Measurements from ENCODE around the gene PLXNC1. TPM values are rescaled to one million over a fixed set of nuclear protein-coding genes. Genes with fewer than 3 reads are reported as not detected.

PLXNC1 gene
- total RNA-seq, 4 donors from 2014 or later, result 4.8 to 6.8 (median 6.2) TPM

- H3K36me3 ChIP-seq, result no peaks in the 10 kb centered on the region
- no peak for ATAC-seq
- 60 to 62% methylated on average over 8 to 9 of the region's 13 CpGs for WGBS, 2 donors (ENCODE audit: low coverage in 1 of 2)
- TF ChIP-seq CTCF (IDR thresholded peaks at IDR 0.05) (no peak), EP300 (IDR thresholded peaks at IDR 0.05) (no peak)
- no peaks in the 10 kb centered on the region for H3K9me3 ChIP-seq
- H3K27ac ChIP-seq, result peak overlapping the region in 2 of 4 donors; percentile 54 to 69
- H3K4me3 ChIP-seq, result peak overlapping the region in 1 of 2 donors; percentile 63
- peaks cover 58% of the 10 kb centered on the region for H3K27me3 ChIP-seq
- peaks cover 0 to 40% (median 10%) of the 10 kb centered on the region in 3 donors for H3K4me1 ChIP-seq
Measured at GRCh38 chr12:94147387-94147990, 888 bp upstream of the PLXNC1 start.

DNA sequence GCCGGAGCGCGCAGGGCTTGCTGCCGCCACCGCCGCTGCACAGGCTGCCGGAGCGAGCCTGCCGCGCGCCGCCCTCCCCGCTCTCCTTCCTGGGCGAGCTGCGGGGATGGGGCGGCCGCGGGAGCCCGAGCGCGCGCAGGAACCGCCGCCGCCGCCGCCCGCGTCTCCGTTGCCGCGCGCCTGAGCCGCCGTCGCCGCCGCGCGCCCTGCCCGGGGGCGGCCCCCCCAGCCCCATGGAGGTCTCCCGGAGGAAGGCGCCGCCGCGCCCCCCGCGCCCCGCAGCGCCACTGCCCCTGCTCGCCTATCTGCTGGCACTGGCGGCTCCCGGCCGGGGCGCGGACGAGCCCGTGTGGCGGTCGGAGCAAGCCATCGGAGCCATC is 352 bp downstream of the PLXNC1 start:
- Histone ChIP-seq H3K4me3 (peak overlapping the region; percentile 41 to 63), H3K4me1 (peaks cover 0 to 40% (median 10%) of the 10 kb centered on the region in 3 donors), H3K36me3 (no peaks in the 10 kb centered on the region), H3K27ac (peak overlapping the region in 3 of 4 donors; percentile 32 to 69 (median 57)), H3K27me3 (peaks cover 65% of the 10 kb centered on the region), H3K9me3 (no peaks in the 10 kb centered on the region)
- no peak for ATAC-seq
- no CpG with 5 or more reads among the region's 62 CpGs for WGBS, 2 donors (ENCODE audit: low coverage in 1 of 2)
- TF ChIP-seq POLR2A (IDR thresholded peaks at IDR 0.05) (no peak), EP300 (IDR thresholded peaks at IDR 0.05) (no peak), POLR2AphosphoS5 (IDR thresholded peaks at IDR 0.05) (no peak), CTCF (IDR thresholded peaks at IDR 0.05) (no peak)

DNA sequence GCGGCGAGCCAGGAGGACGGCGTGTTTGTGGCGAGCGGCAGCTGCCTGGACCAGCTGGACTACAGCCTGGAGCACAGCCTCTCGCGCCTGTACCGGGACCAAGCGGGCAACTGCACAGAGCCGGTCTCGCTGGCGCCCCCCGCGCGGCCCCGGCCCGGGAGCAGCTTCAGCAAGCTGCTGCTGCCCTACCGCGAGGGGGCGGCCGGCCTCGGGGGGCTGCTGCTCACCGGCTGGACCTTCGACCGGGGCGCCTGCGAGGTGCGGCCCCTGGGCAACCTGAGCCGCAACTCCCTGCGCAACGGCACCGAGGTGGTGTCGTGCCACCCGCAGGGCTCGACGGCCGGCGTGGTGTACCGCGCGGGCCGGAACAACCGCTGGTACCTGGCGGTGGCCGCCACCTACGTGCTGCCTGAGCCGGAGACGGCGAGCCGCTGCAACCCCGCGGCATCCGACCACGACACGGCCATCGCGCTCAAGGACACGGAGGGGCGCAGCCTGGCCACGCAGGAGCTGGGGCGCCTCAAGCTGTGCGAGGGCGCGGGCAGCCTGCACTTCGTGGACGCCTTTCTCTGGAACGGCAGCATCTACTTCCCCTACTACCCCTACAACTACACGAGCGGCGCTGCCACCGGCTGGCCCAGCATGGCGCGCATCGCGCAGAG is 873 bp downstream of the PLXNC1 start:
- Histone ChIP-seq H3K27me3 (peaks cover 66% of the 10 kb centered on the region), H3K4me3 (peak overlapping the region; percentile 41 to 63), H3K9me3 (no peaks in the 10 kb centered on the region), H3K27ac (peak overlapping the region in 3 of 4 donors; percentile 32 to 69 (median 57)), H3K4me1 (peaks cover 0 to 40% (median 10%) of the 10 kb centered on the region in 3 donors), H3K36me3 (no peaks in the 10 kb centered on the region)
- peak; percentile 32 for ATAC-seq
- no peak for TF ChIP-seq POLR2A (IDR thresholded peaks at IDR 0.05)
- peak in 1 of 4 experiments; percentile 39 for TF ChIP-seq CTCF (IDR thresholded peaks at IDR 0.05)
- WGBS, 2 donors (ENCODE audit: low coverage in 1 of 2), result no CpG with 5 or more reads among the region's 76 CpGs

DNA sequence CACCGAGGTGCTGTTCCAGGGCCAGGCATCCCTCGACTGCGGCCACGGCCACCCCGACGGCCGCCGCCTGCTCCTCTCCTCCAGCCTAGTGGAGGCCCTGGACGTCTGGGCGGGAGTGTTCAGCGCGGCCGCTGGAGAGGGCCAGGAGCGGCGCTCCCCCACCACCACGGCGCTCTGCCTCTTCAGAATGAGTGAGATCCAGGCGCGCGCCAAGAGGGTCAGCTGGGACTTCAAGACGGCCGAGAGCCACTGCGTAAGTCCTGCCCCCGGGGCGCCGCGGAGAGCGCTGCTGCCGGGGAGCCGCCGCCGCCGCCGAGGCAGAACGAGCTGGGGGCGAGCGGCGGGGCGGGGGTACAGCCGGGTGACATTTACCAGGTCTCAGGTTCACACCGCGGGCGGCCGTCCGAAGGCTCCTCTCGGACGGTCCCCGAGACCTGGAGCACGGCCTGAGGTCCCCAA is 1.4 kb downstream of the PLXNC1 start:
- peak; percentile 34 for ATAC-seq
- Histone ChIP-seq H3K27me3 (peaks cover 66% of the 10 kb centered on the region), H3K36me3 (no peaks in the 10 kb centered on the region), H3K27ac (peak overlapping the region in 2 of 4 donors; percentile 57 to 69), H3K4me3 (peak overlapping the region; percentile 41 to 63), H3K9me3 (no peaks in the 10 kb centered on the region), H3K4me1 (peaks cover 0 to 40% (median 10%) of the 10 kb centered on the region in 3 donors)
- TF ChIP-seq POLR2AphosphoS5 (IDR thresholded peaks at IDR 0.05), result no peak
- TF ChIP-seq EP300 (IDR thresholded peaks at IDR 0.05), result no peak
- no peak for TF ChIP-seq CTCF (IDR thresholded peaks at IDR 0.05)
- TF ChIP-seq POLR2A (IDR thresholded peaks at IDR 0.05), result no peak
- WGBS, 2 donors (ENCODE audit: low coverage in 1 of 2), result no CpG with 5 or more reads among the region's 49 CpGs
